Panc1 (cell line): ENCODE results near the gene BABAM2. TPM values are rescaled to one million over a fixed set of nuclear protein-coding genes. Genes with fewer than 3 reads are reported as not detected.

Experiments
- ATAC-seq: fragments of 200-7000 bp; cut with Tn5 transposase; 2 replicates; pipeline ENCODE4 v1.9.1; 2020; ENCODE audit warnings: mild to moderate bottlenecking, moderate library complexity
- BruUV-seq: library from RNA; stranded (reverse); fragments of 400-500 nt; replicated peaks from 2 replicates; lab custom pipeline; 2021; lab: Mats Ljungman, UMichigan
- CTCF ChIA-PET: fragments of 300-600 bp; sonication (Branson Sonifier 250); formaldehyde crosslinking; loops from one replicate; lab custom pipeline; 2022; ENCODE audit warnings: antibody characterized with exemption; lab: Charles Lee
- POLR2A ChIA-PET: fragments of 300-600 bp; sonication (Branson Sonifier 250); formaldehyde crosslinking; loops from one replicate; lab custom pipeline; 2022; ENCODE audit warnings: antibody characterized with exemption; lab: Charles Lee
- DNase-seq: peaks from one replicate; pipeline ENCODE4 v3.0.0-alpha.2; 2010; ENCODE audit warnings: low read depth, low spot score
- H3K27ac ChIP-seq: 2 replicates; pipeline ENCODE4 v1.5.1; 2011; ENCODE audit warnings: mild to moderate bottlenecking, low read length, inconsistent platforms
- H3K27me3 ChIP-seq: fragments of 200-500 bp; sonication (Bioruptor generic); 2 replicates; pipeline ENCODE4 v1.6.0; 2014; ENCODE audit warnings: low read length, inconsistent platforms; ENCODE audit not compliant: control insufficient read depth, insufficient read depth
- H3K36me3 ChIP-seq: fragments of 200-500 bp; sonication (Bioruptor generic); 2 replicates; pipeline ENCODE4 v1.5.1; 2014; ENCODE audit warnings: inconsistent platforms, mild to moderate bottlenecking, low read length, moderate library complexity; ENCODE audit not compliant: control insufficient read depth, insufficient read depth
- H3K4me1 ChIP-seq: 2 replicates; pipeline ENCODE4 v1.5.1; 2011; ENCODE audit warnings: inconsistent platforms, mild to moderate bottlenecking, low read length, moderate library complexity; ENCODE audit not compliant: control insufficient read depth, insufficient read depth
- H3K4me3 ChIP-seq, 2 experiments: 2 replicates each; pipeline ENCODE4 v1.5.1; 2011 to 2012; ENCODE audit warnings: low read depth in 2 of 2, low read length in 2 of 2, mild to moderate bottlenecking in 2 of 2, inconsistent platforms in 1 of 2, moderate library complexity in 1 of 2
- H3K9me3 ChIP-seq: fragments of 200-500 bp; sonication (Bioruptor generic); 2 replicates; pipeline ENCODE4 v1.5.1; 2014; ENCODE audit warnings: low read depth, mild to moderate bottlenecking, inconsistent platforms, low read length, moderate library complexity; ENCODE audit not compliant: control insufficient read depth, insufficient read depth
- POLR2AphosphoS5 ChIP-seq: IDR thresholded peaks from 2 replicates; pipeline ENCODE4 v1.6.1; 2012; ENCODE audit warnings: mild to moderate bottlenecking, low read depth, low read length, moderate library complexity
- SIN3A ChIP-seq: IDR thresholded peaks from 2 replicates; pipeline ENCODE4 v1.6.1; 2012; ENCODE audit warnings: low read depth, mild to moderate bottlenecking, low read length, moderate library complexity, borderline replicate concordance; ENCODE audit not compliant: insufficient read depth
- TCF7L2 ChIP-seq: IDR thresholded peaks from 2 replicates; pipeline ENCODE4 v1.6.1; 2011; ENCODE audit warnings: mild to moderate bottlenecking, low read depth, low read length, inconsistent platforms
- in situ Hi-C: cut with HindIII; loops from 2 replicates; pipeline ENCODE4 v1.10.0; 2016; ENCODE audit warnings: low sequenced_read_pairs, low pct_unique_long_range_greater_than_20kb
- intact Hi-C: fragments of 100-400 bp; cut with micrococcal nuclease; formaldehyde crosslinking; loops from one replicate; pipeline ENCODE4 v1.10.0; 2022; ENCODE audit not compliant: unreplicated experiment
- total RNA-seq: library from RNA; stranded (reverse); gene quantifications from one replicate; pipeline ENCODE4 v1.2.1, GENCODE V29; 2021; ENCODE audit not compliant: unreplicated experiment
- TF ChIP-seq, protein P1 (sequence below): fragments of 450-650 bp; IDR thresholded peaks from 2 replicates; pipeline ENCODE4 v1.5.1; 2017; ENCODE audit warnings: mild to moderate bottlenecking
- TF ChIP-seq, protein P2 (sequence below), 2 experiments: IDR thresholded peaks; 2 replicates each; pipeline ENCODE4 v1.6.1; 2011 to 2012; ENCODE audit warnings: low read depth in 2 of 2, control low read depth in 1 of 2, low read length in 1 of 2, mild to moderate bottlenecking in 1 of 2, moderate library complexity in 1 of 2; ENCODE audit not compliant: insufficient read depth in 1 of 2

BABAM2 gene
- total RNA-seq, 1 experiment from 2014 or later: 31.2 TPM

DNA sequence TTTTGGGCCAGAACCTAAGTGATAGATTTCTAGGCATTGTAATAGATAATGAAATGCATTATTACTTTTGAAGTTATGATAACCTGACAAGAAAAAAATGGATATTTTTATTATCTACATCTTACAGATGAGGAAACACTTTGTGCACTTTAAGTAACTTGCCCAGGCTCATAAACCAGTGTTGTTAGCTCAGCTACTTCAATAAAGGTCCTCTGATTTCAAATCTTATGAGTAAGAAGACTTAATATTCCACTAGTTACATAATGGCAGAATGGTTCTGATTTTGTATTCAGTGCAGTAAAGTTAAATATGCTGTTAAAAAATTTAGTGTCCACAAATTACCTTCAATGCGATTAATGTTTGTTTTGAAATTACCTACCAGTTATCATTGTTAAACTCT lies 199.0 kb downstream of the BABAM2 start:
- intact Hi-C loops (no loop called here), in situ Hi-C loops (no loop called here)
- H3K27ac ChIP-seq: no peak overlapping the region
- no peaks in the 10 kb centered on the region for H3K36me3 ChIP-seq
- DNase-seq (no peak), ATAC-seq (no peak)
- ChIA-PET CTCF (no interaction called here), POLR2A (no interaction called here)
- no peak overlapping the region for H3K4me3 ChIP-seq
- no peaks in the 10 kb centered on the region for H3K9me3 ChIP-seq
- TF ChIP-seq SIN3A (no peak), TCF7L2 (no peak), POLR2AphosphoS5 (no peak)
- TF ChIP-seq, protein P1, sequence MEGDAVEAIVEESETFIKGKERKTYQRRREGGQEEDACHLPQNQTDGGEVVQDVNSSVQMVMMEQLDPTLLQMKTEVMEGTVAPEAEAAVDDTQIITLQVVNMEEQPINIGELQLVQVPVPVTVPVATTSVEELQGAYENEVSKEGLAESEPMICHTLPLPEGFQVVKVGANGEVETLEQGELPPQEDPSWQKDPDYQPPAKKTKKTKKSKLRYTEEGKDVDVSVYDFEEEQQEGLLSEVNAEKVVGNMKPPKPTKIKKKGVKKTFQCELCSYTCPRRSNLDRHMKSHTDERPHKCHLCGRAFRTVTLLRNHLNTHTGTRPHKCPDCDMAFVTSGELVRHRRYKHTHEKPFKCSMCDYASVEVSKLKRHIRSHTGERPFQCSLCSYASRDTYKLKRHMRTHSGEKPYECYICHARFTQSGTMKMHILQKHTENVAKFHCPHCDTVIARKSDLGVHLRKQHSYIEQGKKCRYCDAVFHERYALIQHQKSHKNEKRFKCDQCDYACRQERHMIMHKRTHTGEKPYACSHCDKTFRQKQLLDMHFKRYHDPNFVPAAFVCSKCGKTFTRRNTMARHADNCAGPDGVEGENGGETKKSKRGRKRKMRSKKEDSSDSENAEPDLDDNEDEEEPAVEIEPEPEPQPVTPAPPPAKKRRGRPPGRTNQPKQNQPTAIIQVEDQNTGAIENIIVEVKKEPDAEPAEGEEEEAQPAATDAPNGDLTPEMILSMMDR: no peak
- TF ChIP-seq, protein P2, sequence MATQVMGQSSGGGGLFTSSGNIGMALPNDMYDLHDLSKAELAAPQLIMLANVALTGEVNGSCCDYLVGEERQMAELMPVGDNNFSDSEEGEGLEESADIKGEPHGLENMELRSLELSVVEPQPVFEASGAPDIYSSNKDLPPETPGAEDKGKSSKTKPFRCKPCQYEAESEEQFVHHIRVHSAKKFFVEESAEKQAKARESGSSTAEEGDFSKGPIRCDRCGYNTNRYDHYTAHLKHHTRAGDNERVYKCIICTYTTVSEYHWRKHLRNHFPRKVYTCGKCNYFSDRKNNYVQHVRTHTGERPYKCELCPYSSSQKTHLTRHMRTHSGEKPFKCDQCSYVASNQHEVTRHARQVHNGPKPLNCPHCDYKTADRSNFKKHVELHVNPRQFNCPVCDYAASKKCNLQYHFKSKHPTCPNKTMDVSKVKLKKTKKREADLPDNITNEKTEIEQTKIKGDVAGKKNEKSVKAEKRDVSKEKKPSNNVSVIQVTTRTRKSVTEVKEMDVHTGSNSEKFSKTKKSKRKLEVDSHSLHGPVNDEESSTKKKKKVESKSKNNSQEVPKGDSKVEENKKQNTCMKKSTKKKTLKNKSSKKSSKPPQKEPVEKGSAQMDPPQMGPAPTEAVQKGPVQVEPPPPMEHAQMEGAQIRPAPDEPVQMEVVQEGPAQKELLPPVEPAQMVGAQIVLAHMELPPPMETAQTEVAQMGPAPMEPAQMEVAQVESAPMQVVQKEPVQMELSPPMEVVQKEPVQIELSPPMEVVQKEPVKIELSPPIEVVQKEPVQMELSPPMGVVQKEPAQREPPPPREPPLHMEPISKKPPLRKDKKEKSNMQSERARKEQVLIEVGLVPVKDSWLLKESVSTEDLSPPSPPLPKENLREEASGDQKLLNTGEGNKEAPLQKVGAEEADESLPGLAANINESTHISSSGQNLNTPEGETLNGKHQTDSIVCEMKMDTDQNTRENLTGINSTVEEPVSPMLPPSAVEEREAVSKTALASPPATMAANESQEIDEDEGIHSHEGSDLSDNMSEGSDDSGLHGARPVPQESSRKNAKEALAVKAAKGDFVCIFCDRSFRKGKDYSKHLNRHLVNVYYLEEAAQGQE (IDR thresholded peaks at IDR 0.05; ENCODE audit: insufficient read depth in 1 of 2, low read depth in 2 of 2, low read length in 1 of 2): no peak
- H3K4me1 ChIP-seq: no peaks in the 10 kb centered on the region
- BruUV-seq: no TSS peak
- no peaks in the 10 kb centered on the region for H3K27me3 ChIP-seq

DNA sequence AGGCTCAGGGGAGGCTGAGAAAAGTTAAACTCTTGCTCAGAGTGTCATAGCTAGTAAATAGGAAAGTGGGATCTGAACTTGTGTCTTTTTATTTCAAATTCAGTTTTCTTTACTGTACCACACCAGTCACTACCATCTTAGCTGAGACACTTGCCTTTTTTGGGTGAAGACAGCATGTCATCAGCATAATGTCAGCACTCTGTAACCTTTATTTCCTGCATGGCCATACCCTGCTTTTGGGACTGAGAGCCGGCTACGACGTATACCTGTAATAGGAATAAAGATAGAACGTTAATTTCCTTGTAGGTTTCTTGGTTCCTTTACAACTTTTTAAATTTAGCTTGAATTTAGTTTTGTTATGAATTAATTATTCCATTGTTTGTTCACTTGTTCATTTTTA lies 202.8 kb downstream of the BABAM2 start:
- CTCF ChIA-PET: interaction anchor here (0.6 to 0.9 kb wide), 2 partner anchors 200 to 304 kb away, joined by 3 read pairs; no protein-coding TSS in a partner anchor

More for the DNA sequence above, 202.8 kb downstream of the BABAM2 start:
- ATAC-seq: no peak
- H3K4me3 ChIP-seq: no peak overlapping the region
- DNase-seq: no peak
- H3K4me1 ChIP-seq: no peaks in the 10 kb centered on the region
- no peaks in the 10 kb centered on the region for H3K36me3 ChIP-seq
- TF ChIP-seq POLR2AphosphoS5 (no peak), SIN3A (no peak), TCF7L2 (no peak)
- TF ChIP-seq, protein P2 (IDR thresholded peaks at IDR 0.05; ENCODE audit: insufficient read depth in 1 of 2, low read depth in 2 of 2, low read length in 1 of 2): no peak
- TF ChIP-seq, protein P1: no peak
- H3K27me3 ChIP-seq: no peaks in the 10 kb centered on the region
- in situ Hi-C loops (no loop called here), intact Hi-C loops (no loop called here)
- no TSS peak for BruUV-seq
- no peak overlapping the region for H3K27ac ChIP-seq
- no peaks in the 10 kb centered on the region for H3K9me3 ChIP-seq
- POLR2A ChIA-PET: no interaction called here
